Liver (tissue), 9 donors: ENCODE data around the gene BOD1L2. TPM values are rescaled to one million over a fixed set of nuclear protein-coding genes. Genes with fewer than 3 reads are reported as not detected.

ENCODE experiments used
- DNase-seq: peaks from one replicate; pipeline ENCODE4 v3.0.0-alpha.2; 2017; ENCODE audit warnings: low spot score
- H3K27ac ChIP-seq, 2 donors: one replicate each; pipeline ENCODE4 v1.7.0; 2013; ENCODE audit warnings: inconsistent platforms in 2 of 2, low read length in 2 of 2, control low read depth in 1 of 2, low read depth in 1 of 2, mild to moderate bottlenecking in 1 of 2
- H3K27me3 ChIP-seq, 4 donors: one replicate each; pipeline versions ENCODE4 v1.6.1 to v1.7.0; 2013; ENCODE audit warnings: low read length in 3 of 4, inconsistent platforms in 1 of 4, mild to moderate bottlenecking in 1 of 4, moderate library complexity in 1 of 4; ENCODE audit not compliant: control insufficient read depth in 4 of 4, insufficient read depth in 4 of 4
- H3K36me3 ChIP-seq, 4 donors: one replicate each; pipeline versions ENCODE4 v1.6.1 to v1.7.0; 2013; ENCODE audit warnings: low read length in 3 of 4, mild to moderate bottlenecking in 3 of 4, low read depth in 1 of 4, moderate library complexity in 1 of 4; ENCODE audit not compliant: control insufficient read depth in 4 of 4, insufficient read depth in 3 of 4
- H3K4me1 ChIP-seq, 4 donors: one replicate each; pipeline versions ENCODE4 v1.6.1 to v1.7.0; 2013; ENCODE audit warnings: low read length in 3 of 4, mild to moderate bottlenecking in 3 of 4, moderate library complexity in 1 of 4; ENCODE audit not compliant: control insufficient read depth in 4 of 4, insufficient read depth in 4 of 4
- H3K4me3 ChIP-seq, 3 donors: one replicate each; pipeline versions ENCODE4 v1.6.1 to v1.7.0; 2013; ENCODE audit warnings: low read length in 3 of 3, control low read depth in 1 of 3, low read depth in 1 of 3, mild to moderate bottlenecking in 1 of 3
- H3K9ac ChIP-seq, 2 donors: one replicate each; pipeline ENCODE4 v1.7.0; 2013; ENCODE audit warnings: low read length in 2 of 2, mild to moderate bottlenecking in 2 of 2, moderate library complexity in 2 of 2, control low read depth in 1 of 2, low read depth in 1 of 2
- H3K9me3 ChIP-seq, 4 donors: one replicate each; pipeline versions ENCODE4 v1.6.1 to v1.7.0; 2013; ENCODE audit warnings: low read length in 3 of 4; ENCODE audit not compliant: control insufficient read depth in 4 of 4
- ATF3 ChIP-seq: IDR thresholded peaks from 2 replicates; pipeline ENCODE4 v1.6.1; 2016; ENCODE audit warnings: antibody characterized with exemption
- CTCF ChIP-seq: fragments of 150-350 bp; IDR thresholded peaks from 2 replicates; pipeline ENCODE4 v1.5.1; 2017; ENCODE audit warnings: improper control_type of control experiment, low read depth, low read length; ENCODE audit not compliant: missing input control
- EGR1 ChIP-seq, 2 donors: IDR thresholded peaks; 2 replicates each; pipeline ENCODE4 v1.6.1; 2016 to 2018; ENCODE audit warnings: antibody characterized with exemption in 2 of 2, low read depth in 2 of 2
- FOXA1 ChIP-seq: IDR thresholded peaks from 2 replicates; pipeline ENCODE4 v1.6.1; 2016; ENCODE audit warnings: antibody characterized with exemption
- HNF4A ChIP-seq, 2 donors: conservative IDR thresholded peaks; 2 replicates each; pipeline ENCODE4 v1.6.1; 2016; ENCODE audit warnings: antibody characterized with exemption in 2 of 2, mild to moderate bottlenecking in 2 of 2
- HNF4G ChIP-seq: IDR thresholded peaks from 2 replicates; pipeline ENCODE4 v1.6.1; 2016; ENCODE audit warnings: antibody characterized with exemption
- JUND ChIP-seq, 2 donors: IDR thresholded peaks; 2 replicates each; pipeline ENCODE4 v1.6.1; 2016; ENCODE audit warnings: antibody characterized with exemption in 2 of 2
- MAX ChIP-seq: IDR thresholded peaks from 2 replicates; pipeline ENCODE4 v1.6.1; 2016; ENCODE audit warnings: antibody characterized with exemption
- RAD21 ChIP-seq, 2 donors: IDR thresholded peaks; 2 replicates each; pipeline ENCODE4 v1.6.1; 2016; ENCODE audit warnings: antibody characterized with exemption in 2 of 2, mild to moderate bottlenecking in 2 of 2
- SP1 ChIP-seq: IDR thresholded peaks from 2 replicates; pipeline ENCODE4 v1.6.1; 2018; ENCODE audit warnings: antibody characterized with exemption, mild to moderate bottlenecking
- YY1 ChIP-seq: IDR thresholded peaks from 2 replicates; pipeline ENCODE4 v1.6.1; 2016; ENCODE audit warnings: antibody characterized with exemption, mild to moderate bottlenecking
- ZBTB33 ChIP-seq: IDR thresholded peaks from 2 replicates; pipeline ENCODE4 v1.6.1; 2016; ENCODE audit warnings: antibody characterized with exemption
- WGBS: extraction: QIAGEN DNeasy Blood & Tissue Kit; methylation state at CpG from one replicate; pipeline ENCODE4 v1.1.7; 2013; 5-methylcytosine and 5-hydroxymethylcytosine counted together
- polyA plus RNA-seq, 2 donors: library from polyadenylated mRNA; stranded (reverse) in 1 of 2; unstranded in 1 of 2; fragments of 200-250 nt in 1 of 2; fragments of >200 nt in 1 of 2; fragmentation: Nextera tagmentation in 1 of 2; extraction: Ambion mirVana in 1 of 2; gene quantifications; one replicate each; pipeline versions ENCODE4 v1.2.1 to v1.2.3, GENCODE V29; 2013 to 2015
- total RNA-seq, 2 donors: library from RNA; depleted of rRNA; stranded (reverse); fragments of >200 nt; gene quantifications; one replicate each; pipeline ENCODE4 v1.2.3, GENCODE V29; 2014
- donor health status: healthy.
- donor health status: healthy.
- donor health status: healthy.
- donor health status: healthy.
- donor health status: healthy.

BOD1L2 gene
- total and polyA plus RNA-seq, 4 donors = not detected

GRCh38 chr18:57116598-57117132 is 30.2 kb upstream of the BOD1L2 start (continued):
- TF ChIP-seq CTCF (no peak), FOXA1 (no peak), EGR1 (IDR thresholded peaks at IDR 0.05; ENCODE audit: low read depth in 2 of 2) (no peak), ATF3 (no peak), MAX (no peak), YY1 (no peak), SP1 (no peak)

- no peak overlapping the region for H3K27ac ChIP-seq
- peaks cover 0 to 3% (median 0%) of the 10 kb centered on the region in 4 donors for H3K4me1 ChIP-seq
- H3K4me3 ChIP-seq = no peak overlapping the region
- no peak overlapping the region for H3K9ac ChIP-seq
- no peaks in the 10 kb centered on the region for H3K9me3 ChIP-seq
- TF ChIP-seq YY1 (no peak), RAD21 (IDR thresholded peaks at IDR 0.05) (peak in 1 of 2 donors; percentile 14), ZBTB33 (no peak), ATF3 (no peak), HNF4G (no peak), FOXA1 (no peak), JUND (IDR thresholded peaks at IDR 0.05) (no peak), EGR1 (IDR thresholded peaks at IDR 0.05; ENCODE audit: low read depth in 2 of 2) (no peak)
- no peaks in the 10 kb centered on the region for H3K36me3 ChIP-seq
- 34% methylated on average over 33 of the region's 33 CpGs for WGBS
- DNase-seq = no peak
- peaks cover 0 to 2% (median 0%) of the 10 kb centered on the region in 4 donors for H3K27me3 ChIP-seq
These were observed 25.3 kb upstream of the BOD1L2 start for GRCh38 chr18:57121542-57122112.

- Histone ChIP-seq H3K36me3 (no peaks in the 10 kb centered on the region), H3K27me3 (peaks cover 0 to 2% (median 0%) of the 10 kb centered on the region in 4 donors), H3K4me1 (peaks cover 0 to 5% (median 2%) of the 10 kb centered on the region in 4 donors), H3K9ac (no peak overlapping the region), H3K27ac (no peak overlapping the region), H3K4me3 (no peak overlapping the region), H3K9me3 (no peaks in the 10 kb centered on the region)
- WGBS = 44% methylated on average over 6 of the region's 6 CpGs
- no peak for DNase-seq
- TF ChIP-seq HNF4A (conservative IDR thresholded peaks at IDR 0.05) = peak; percentile 36 to 65
- TF ChIP-seq CTCF = no peak
- TF ChIP-seq ATF3 = no peak
- TF ChIP-seq HNF4G = no peak
These were observed 23.9 kb upstream of the BOD1L2 start for GRCh38 chr18:57122936-57123510.
